ENCODE data around the gene GM2A. TPM values are rescaled to one million over a fixed set of nuclear protein-coding genes. Genes with fewer than 3 reads are reported as not detected.

Gene GM2A
- total and polyA plus RNA-seq, 2 of the 8 experiments (the other 6 are each of a cell fraction or from before 2014, with no cell fraction given): 18.5 to 32.2 TPM

DNA sequence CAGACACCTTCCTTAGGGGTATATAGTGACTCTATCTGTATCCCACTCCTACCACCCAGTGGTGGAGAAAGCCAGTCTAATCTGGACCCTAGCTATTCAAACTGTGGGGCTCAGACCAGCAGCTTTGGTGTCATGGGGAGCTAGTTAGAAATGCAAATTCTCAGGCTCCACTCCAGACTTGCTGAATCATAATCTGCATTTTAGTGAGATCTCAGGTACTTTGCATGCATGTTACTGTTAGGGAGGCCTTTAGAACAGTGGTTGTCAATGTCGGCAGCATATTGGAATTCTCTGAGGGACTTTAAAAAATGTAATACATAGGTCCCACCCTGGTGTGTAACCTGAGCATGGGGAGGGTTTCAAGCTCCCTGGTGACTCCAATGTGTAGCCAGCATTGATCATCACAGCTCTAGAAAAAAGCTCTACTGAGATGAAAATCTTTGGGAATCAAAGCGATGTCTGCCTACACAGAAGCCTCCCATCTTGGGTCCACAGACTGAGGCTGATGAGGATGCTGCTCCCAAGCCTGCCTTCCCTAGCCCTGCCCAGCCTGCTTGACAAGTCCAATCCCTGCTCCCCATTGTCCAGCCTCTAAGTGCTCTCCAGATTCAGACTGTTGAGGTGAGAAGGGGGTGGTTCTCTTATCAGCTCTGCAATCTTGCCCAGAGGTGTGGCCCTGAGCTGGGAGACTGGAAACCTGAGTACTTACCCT, 11.9 kb upstream of the GM2A start (continued):
- TF ChIP-seq, protein P1, sequence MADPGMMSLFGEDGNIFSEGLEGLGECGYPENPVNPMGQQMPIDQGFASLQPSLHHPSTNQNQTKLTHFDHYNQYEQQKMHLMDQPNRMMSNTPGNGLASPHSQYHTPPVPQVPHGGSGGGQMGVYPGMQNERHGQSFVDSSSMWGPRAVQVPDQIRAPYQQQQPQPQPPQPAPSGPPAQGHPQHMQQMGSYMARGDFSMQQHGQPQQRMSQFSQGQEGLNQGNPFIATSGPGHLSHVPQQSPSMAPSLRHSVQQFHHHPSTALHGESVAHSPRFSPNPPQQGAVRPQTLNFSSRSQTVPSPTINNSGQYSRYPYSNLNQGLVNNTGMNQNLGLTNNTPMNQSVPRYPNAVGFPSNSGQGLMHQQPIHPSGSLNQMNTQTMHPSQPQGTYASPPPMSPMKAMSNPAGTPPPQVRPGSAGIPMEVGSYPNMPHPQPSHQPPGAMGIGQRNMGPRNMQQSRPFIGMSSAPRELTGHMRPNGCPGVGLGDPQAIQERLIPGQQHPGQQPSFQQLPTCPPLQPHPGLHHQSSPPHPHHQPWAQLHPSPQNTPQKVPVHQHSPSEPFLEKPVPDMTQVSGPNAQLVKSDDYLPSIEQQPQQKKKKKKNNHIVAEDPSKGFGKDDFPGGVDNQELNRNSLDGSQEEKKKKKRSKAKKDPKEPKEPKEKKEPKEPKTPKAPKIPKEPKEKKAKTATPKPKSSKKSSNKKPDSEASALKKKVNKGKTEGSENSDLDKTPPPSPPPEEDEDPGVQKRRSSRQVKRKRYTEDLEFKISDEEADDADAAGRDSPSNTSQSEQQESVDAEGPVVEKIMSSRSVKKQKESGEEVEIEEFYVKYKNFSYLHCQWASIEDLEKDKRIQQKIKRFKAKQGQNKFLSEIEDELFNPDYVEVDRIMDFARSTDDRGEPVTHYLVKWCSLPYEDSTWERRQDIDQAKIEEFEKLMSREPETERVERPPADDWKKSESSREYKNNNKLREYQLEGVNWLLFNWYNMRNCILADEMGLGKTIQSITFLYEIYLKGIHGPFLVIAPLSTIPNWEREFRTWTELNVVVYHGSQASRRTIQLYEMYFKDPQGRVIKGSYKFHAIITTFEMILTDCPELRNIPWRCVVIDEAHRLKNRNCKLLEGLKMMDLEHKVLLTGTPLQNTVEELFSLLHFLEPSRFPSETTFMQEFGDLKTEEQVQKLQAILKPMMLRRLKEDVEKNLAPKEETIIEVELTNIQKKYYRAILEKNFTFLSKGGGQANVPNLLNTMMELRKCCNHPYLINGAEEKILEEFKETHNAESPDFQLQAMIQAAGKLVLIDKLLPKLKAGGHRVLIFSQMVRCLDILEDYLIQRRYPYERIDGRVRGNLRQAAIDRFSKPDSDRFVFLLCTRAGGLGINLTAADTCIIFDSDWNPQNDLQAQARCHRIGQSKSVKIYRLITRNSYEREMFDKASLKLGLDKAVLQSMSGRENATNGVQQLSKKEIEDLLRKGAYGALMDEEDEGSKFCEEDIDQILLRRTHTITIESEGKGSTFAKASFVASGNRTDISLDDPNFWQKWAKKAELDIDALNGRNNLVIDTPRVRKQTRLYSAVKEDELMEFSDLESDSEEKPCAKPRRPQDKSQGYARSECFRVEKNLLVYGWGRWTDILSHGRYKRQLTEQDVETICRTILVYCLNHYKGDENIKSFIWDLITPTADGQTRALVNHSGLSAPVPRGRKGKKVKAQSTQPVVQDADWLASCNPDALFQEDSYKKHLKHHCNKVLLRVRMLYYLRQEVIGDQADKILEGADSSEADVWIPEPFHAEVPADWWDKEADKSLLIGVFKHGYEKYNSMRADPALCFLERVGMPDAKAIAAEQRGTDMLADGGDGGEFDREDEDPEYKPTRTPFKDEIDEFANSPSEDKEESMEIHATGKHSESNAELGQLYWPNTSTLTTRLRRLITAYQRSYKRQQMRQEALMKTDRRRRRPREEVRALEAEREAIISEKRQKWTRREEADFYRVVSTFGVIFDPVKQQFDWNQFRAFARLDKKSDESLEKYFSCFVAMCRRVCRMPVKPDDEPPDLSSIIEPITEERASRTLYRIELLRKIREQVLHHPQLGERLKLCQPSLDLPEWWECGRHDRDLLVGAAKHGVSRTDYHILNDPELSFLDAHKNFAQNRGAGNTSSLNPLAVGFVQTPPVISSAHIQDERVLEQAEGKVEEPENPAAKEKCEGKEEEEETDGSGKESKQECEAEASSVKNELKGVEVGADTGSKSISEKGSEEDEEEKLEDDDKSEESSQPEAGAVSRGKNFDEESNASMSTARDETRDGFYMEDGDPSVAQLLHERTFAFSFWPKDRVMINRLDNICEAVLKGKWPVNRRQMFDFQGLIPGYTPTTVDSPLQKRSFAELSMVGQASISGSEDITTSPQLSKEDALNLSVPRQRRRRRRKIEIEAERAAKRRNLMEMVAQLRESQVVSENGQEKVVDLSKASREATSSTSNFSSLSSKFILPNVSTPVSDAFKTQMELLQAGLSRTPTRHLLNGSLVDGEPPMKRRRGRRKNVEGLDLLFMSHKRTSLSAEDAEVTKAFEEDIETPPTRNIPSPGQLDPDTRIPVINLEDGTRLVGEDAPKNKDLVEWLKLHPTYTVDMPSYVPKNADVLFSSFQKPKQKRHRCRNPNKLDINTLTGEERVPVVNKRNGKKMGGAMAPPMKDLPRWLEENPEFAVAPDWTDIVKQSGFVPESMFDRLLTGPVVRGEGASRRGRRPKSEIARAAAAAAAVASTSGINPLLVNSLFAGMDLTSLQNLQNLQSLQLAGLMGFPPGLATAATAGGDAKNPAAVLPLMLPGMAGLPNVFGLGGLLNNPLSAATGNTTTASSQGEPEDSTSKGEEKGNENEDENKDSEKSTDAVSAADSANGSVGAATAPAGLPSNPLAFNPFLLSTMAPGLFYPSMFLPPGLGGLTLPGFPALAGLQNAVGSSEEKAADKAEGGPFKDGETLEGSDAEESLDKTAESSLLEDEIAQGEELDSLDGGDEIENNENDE (IDR thresholded peaks at IDR 0.05; ENCODE audit: insufficient replicate concordance, low read length): no peak
- no peak for TF ChIP-seq RAD21 (IDR thresholded peaks at IDR 0.05 in 1 of 2, conservative IDR thresholded peaks at IDR 0.05 in 1 of 2; ENCODE audit: low read depth in 2 of 2, low read length in 2 of 2)
- no peak for TF ChIP-seq NANOG (IDR thresholded peaks at IDR 0.05; ENCODE audit: insufficient read depth, low read depth, low read length, poor library complexity, severe bottlenecking)
- no peak for TF ChIP-seq KDM4A (IDR thresholded peaks at IDR 0.05; ENCODE audit: low read depth, low read length, severe bottlenecking)
- TF ChIP-seq GABPA (IDR thresholded peaks at IDR 0.05; ENCODE audit: borderline replicate concordance, insufficient read depth, low read length): no peak
